T-helper 2 cell (primary cell): ENCODE measurements around the gene PLXDC2.

Experiments
- DNase-seq, 5 experiments: peaks; one replicate each; pipeline versions ENCODE4 v3.0.0 to v3.0.0-alpha.2; 2012 to 2022

Gene PLXDC2

GRCh38 chr10:20065814-20066213, 249.6 kb downstream of the PLXDC2 start:
- no peak for DNase-seq

GRCh38 chr10:20073167-20073566, 256.9 kb downstream of the PLXDC2 start:
- DNase-seq: no peak

- no peak for DNase-seq
Measured at GRCh38 chr10:20075713-20076112, 259.5 kb downstream of the PLXDC2 start.

GRCh38 chr10:20084451-20084850, 268.2 kb downstream of the PLXDC2 start:
- no peak for DNase-seq

GRCh38 chr10:20085115-20085514, 268.9 kb downstream of the PLXDC2 start:
- no peak for DNase-seq

GRCh38 chr10:20087353-20087752, 271.1 kb downstream of the PLXDC2 start:
- DNase-seq: no peak

- no peak for DNase-seq
Measured at GRCh38 chr10:20088061-20088701, 271.9 kb downstream of the PLXDC2 start.

GRCh38 chr10:20089879-20090278, 273.6 kb downstream of the PLXDC2 start:
- no peak for DNase-seq

- no peak for DNase-seq
Measured at GRCh38 chr10:20090831-20091230, 274.6 kb downstream of the PLXDC2 start.

- no peak for DNase-seq
Measured at GRCh38 chr10:20091698-20092097, 275.5 kb downstream of the PLXDC2 start.

GRCh38 chr10:20093600-20093999, 277.4 kb downstream of the PLXDC2 start:
- DNase-seq: no peak

GRCh38 chr10:20094226-20094976, 278.2 kb downstream of the PLXDC2 start:
- no peak for DNase-seq

- DNase-seq: no peak
Measured at GRCh38 chr10:20100171-20100570, 283.9 kb downstream of the PLXDC2 start.

GRCh38 chr10:20105236-20105635, 289.0 kb downstream of the PLXDC2 start:
- DNase-seq: no peak

- no peak for DNase-seq
Measured at GRCh38 chr10:20105931-20106330, 289.7 kb downstream of the PLXDC2 start.

GRCh38 chr10:20108021-20108420, 291.8 kb downstream of the PLXDC2 start:
- no peak for DNase-seq

- DNase-seq: no peak
Measured at GRCh38 chr10:20109613-20110012, 293.4 kb downstream of the PLXDC2 start.

GRCh38 chr10:20110125-20111100, 294.2 kb downstream of the PLXDC2 start:
- DNase-seq: no peak

GRCh38 chr10:20114179-20114578, 297.9 kb downstream of the PLXDC2 start:
- DNase-seq: no peak

- DNase-seq: no peak
Measured at GRCh38 chr10:20115894-20116293, 299.7 kb downstream of the PLXDC2 start.

- no peak for DNase-seq
Measured at GRCh38 chr10:20117471-20117870, 301.2 kb downstream of the PLXDC2 start.

- no peak for DNase-seq
Measured at GRCh38 chr10:20118119-20118518, 301.9 kb downstream of the PLXDC2 start.

- DNase-seq: no peak
Measured at GRCh38 chr10:20128811-20129210, 312.6 kb downstream of the PLXDC2 start.
